ENCODE measurements around the gene SLC6A1. TPM values are rescaled to one million over a fixed set of nuclear protein-coding genes. Genes with fewer than 3 reads are reported as not detected.

SLC6A1 gene
- polyA plus RNA-seq, 2 of the 4 experiments (the other 2 are of a cell fraction), result not detected

DNA sequence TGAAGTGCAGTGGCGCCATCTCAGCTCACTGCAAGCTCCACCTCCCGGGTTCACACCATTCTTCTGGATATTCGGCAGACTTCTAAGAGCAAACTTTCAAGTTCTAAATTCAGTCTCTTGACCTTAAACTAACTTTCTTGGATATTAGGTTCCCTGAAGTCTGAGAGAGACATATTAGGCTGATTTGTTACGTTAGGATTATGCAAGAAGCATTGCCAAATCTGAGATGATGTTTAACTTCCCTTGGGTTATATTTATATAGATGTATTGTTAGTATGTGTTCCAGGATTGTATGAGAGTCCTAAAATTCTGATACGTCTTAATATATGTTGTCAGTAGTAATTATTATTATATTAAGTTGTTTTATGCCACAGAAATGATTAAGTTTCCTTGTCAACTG is 80.1 kb downstream of the SLC6A1 start:
- Histone ChIP-seq H3K4me2 (no peak overlapping the region), H3K27ac (no peak overlapping the region), H3K9me3 (no peaks in the 10 kb centered on the region), H3K4me3 (no peak overlapping the region), H3K4me1 (no peaks in the 10 kb centered on the region)
- TF ChIP-seq ZC3H11A (IDR thresholded peaks at IDR 0.05) (no peak), NR3C1 (IDR thresholded peaks at IDR 0.05) (no peak), MAZ (IDR thresholded peaks at IDR 0.05; ENCODE audit: borderline replicate concordance, low read depth, low read length) (no peak), CBX8 (IDR thresholded peaks at IDR 0.05) (no peak), JUN (IDR thresholded peaks at IDR 0.05) (no peak), RARB (CRISPR knock-in tag; IDR thresholded peaks at IDR 0.05) (no peak), KDM5A (IDR thresholded peaks at IDR 0.05) (no peak), CHD4 (IDR thresholded peaks at IDR 0.05; ENCODE audit: borderline replicate concordance) (no peak), PHF8 (IDR thresholded peaks at IDR 0.05; ENCODE audit: borderline replicate concordance, low read depth) (no peak), NFE2L2 (conservative IDR thresholded peaks at IDR 0.05; ENCODE audit: low read length) (no peak), SMC3 (IDR thresholded peaks at IDR 0.05) (no peak), CBX2 (IDR thresholded peaks at IDR 0.05; ENCODE audit: borderline replicate concordance, low read depth) (no peak), MYC (IDR thresholded peaks at IDR 0.05; ENCODE audit: borderline replicate concordance, low read length) (no peak)
- TF ChIP-seq, protein P1, sequence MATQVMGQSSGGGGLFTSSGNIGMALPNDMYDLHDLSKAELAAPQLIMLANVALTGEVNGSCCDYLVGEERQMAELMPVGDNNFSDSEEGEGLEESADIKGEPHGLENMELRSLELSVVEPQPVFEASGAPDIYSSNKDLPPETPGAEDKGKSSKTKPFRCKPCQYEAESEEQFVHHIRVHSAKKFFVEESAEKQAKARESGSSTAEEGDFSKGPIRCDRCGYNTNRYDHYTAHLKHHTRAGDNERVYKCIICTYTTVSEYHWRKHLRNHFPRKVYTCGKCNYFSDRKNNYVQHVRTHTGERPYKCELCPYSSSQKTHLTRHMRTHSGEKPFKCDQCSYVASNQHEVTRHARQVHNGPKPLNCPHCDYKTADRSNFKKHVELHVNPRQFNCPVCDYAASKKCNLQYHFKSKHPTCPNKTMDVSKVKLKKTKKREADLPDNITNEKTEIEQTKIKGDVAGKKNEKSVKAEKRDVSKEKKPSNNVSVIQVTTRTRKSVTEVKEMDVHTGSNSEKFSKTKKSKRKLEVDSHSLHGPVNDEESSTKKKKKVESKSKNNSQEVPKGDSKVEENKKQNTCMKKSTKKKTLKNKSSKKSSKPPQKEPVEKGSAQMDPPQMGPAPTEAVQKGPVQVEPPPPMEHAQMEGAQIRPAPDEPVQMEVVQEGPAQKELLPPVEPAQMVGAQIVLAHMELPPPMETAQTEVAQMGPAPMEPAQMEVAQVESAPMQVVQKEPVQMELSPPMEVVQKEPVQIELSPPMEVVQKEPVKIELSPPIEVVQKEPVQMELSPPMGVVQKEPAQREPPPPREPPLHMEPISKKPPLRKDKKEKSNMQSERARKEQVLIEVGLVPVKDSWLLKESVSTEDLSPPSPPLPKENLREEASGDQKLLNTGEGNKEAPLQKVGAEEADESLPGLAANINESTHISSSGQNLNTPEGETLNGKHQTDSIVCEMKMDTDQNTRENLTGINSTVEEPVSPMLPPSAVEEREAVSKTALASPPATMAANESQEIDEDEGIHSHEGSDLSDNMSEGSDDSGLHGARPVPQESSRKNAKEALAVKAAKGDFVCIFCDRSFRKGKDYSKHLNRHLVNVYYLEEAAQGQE (IDR thresholded peaks at IDR 0.05), result no peak
- TF ChIP-seq, protein P2, sequence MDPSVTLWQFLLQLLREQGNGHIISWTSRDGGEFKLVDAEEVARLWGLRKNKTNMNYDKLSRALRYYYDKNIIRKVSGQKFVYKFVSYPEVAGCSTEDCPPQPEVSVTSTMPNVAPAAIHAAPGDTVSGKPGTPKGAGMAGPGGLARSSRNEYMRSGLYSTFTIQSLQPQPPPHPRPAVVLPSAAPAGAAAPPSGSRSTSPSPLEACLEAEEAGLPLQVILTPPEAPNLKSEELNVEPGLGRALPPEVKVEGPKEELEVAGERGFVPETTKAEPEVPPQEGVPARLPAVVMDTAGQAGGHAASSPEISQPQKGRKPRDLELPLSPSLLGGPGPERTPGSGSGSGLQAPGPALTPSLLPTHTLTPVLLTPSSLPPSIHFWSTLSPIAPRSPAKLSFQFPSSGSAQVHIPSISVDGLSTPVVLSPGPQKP (IDR thresholded peaks at IDR 0.05; ENCODE audit: low read depth, low read length), result no peak
- ATAC-seq, result no peak
- no peak for FAIRE-seq
- POLR2A ChIA-PET, result no interaction called here
- no peak for DNase-seq (ENCODE audit: low read depth in 1 of 2, low spot score in 1 of 2)
- WGBS (ENCODE audit: missing lambda C conversion rate), result 54% methylated on average over 5 of the region's 5 CpGs
- CTCF ChIA-PET, result interaction anchor here (3.0 to 5.2 kb wide), 2 partner anchors 12 to 83 kb away, joined by 7 to 43 read pairs; no protein-coding TSS in a partner anchor

DNA sequence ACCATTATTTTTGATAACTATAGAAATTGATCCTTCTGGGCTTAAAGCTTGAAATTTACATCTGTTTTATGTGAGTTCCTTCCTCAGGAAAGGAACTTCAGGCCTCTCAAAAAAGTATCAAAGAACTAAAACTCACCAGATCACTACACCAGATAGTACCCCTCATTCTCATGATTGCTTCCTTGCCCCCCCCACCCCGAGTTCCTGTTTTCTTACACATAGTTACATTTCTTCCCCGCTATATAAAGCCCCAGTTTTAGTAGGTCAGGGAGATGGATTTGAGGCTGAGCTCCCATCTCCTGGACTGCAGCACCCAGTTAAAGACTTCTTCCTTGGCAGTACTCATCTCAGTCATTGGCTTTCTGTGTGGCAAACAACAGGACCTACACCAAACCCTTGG is 81.5 kb downstream of the SLC6A1 start:
- 35% methylated on average over 2 of the region's 2 CpGs for WGBS (ENCODE audit: missing lambda C conversion rate)
- no peaks in the 10 kb centered on the region for H3K9me3 ChIP-seq
- ChIA-PET POLR2A (no interaction called here), CTCF (interaction anchor here (3.0 to 5.2 kb wide), 2 partner anchors 14 to 81 kb away, joined by 7 to 43 read pairs; no protein-coding TSS in a partner anchor)
- FAIRE-seq (no peak), DNase-seq (ENCODE audit: low read depth in 1 of 2, low spot score in 1 of 2) (no peak), ATAC-seq (no peak)
- H3K4me3 ChIP-seq, result no peak overlapping the region
- no peak overlapping the region for H3K27ac ChIP-seq
- H3K4me2 ChIP-seq, result no peak overlapping the region
- H3K4me1 ChIP-seq, result no peaks in the 10 kb centered on the region
- TF ChIP-seq RAD21 (conservative IDR thresholded peaks at IDR 0.05 in 1 of 2, IDR thresholded peaks at IDR 0.05 in 1 of 2) (no peak), MAFK (IDR thresholded peaks at IDR 0.05; ENCODE audit: partially characterized antibody) (no peak), SMC3 (IDR thresholded peaks at IDR 0.05) (no peak), ZFP36 (IDR thresholded peaks at IDR 0.05; ENCODE audit: borderline replicate concordance, partially characterized antibody) (no peak)

DNA sequence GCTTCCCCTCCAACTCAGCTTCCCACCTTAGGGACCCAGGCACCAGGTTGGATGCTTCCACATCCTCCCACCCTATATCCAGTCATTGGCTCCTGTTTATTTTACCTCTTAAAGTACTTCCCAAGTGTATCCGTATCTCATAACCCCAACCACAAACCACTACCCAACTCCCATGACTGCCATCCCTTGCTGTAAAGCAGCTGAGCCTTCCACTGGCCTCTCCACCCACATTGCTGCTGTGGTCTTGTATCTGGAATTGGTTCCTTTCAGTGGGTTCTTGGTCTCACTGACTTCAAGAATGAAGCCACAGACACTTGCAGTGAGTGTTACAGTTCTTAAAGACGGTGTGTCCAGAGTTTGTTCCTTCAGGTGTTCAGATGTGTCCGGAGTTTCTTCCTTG is 81.9 kb downstream of the SLC6A1 start:
- DNase-seq (ENCODE audit: low read depth in 1 of 2, low spot score in 1 of 2), result no peak
- Histone ChIP-seq H3K4me2 (no peak overlapping the region), H3K27ac (no peak overlapping the region), H3K4me3 (no peak overlapping the region), H3K9me3 (no peaks in the 10 kb centered on the region), H3K4me1 (no peaks in the 10 kb centered on the region)
- WGBS (ENCODE audit: missing lambda C conversion rate), result 67% methylated on average over 3 of the region's 3 CpGs
- no peak for FAIRE-seq
- ATAC-seq, result no peak
- POLR2A ChIA-PET, result no interaction called here
- no peak for TF ChIP-seq BHLHE40 (IDR thresholded peaks at IDR 0.05; ENCODE audit: low read depth, low read length)
- TF ChIP-seq FOSB (CRISPR knock-in tag; IDR thresholded peaks at IDR 0.05), result no peak
- TF ChIP-seq TFCP2L1 (CRISPR knock-in tag; IDR thresholded peaks at IDR 0.05), result no peak
- no peak for TF ChIP-seq HEYL (CRISPR knock-in tag; IDR thresholded peaks at IDR 0.05)
- CTCF ChIA-PET, result interaction anchor here (1.0 to 5.2 kb wide), 4 partner anchors 11 to 81 kb away, joined by 3 to 43 read pairs (median 5); no protein-coding TSS in a partner anchor

Measured in A549 (cell line).